Measurements from ENCODE around the gene OAS1. TPM values are rescaled to one million over a fixed set of nuclear protein-coding genes. Genes with fewer than 3 reads are reported as not detected.

The OAS1 gene
- total and polyA plus RNA-seq, 9 of the 15 experiments (the other 6 are each of a cell fraction or from before 2014, with no cell fraction given) = 0.06 to 0.25 TPM; not detected in 7

DNA sequence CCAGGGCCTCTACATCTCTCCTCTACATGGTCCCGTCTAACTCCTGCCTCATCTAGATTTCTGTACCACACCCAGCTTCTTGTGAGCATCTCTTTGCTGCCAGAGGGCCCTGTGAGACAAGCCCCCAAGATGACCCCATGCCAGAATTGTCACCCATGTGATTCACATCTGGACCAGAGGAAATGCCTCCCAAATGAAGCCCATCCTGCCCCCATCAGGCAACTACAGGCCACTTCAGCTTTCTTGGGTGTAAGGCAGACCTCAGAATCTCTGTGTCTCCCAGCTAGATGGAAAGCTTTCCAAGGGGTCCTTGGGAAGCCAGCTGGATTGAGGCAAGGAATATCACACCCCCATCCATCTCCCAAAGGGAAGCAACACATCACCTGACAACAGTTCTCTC, 22.2 kb downstream of the OAS1 start:
- no peaks in the 10 kb centered on the region for H3K79me2 ChIP-seq (ENCODE audit: control insufficient read depth, insufficient read depth, low read length)
- no peak overlapping the region for H2AFZ ChIP-seq (ENCODE audit: low read depth, low read length)
- no peaks in the 10 kb centered on the region for H4K20me1 ChIP-seq (replicated peaks; ENCODE audit: control insufficient read depth, insufficient read depth, low read length)
- ATAC-seq (no peak), DNase-seq (ENCODE audit: extremely low read depth in 1 of 4, low spot score in 3 of 4) (no peak), FAIRE-seq (no peak)
- ChIA-PET CTCF (ENCODE audit: low intra/inter-chr PET ratio) (no interaction called here), POLR2A (interaction anchor here (0.7 kb wide), 1 partner anchor 37 kb away, joined by 5 read pairs; no protein-coding TSS in a partner anchor)
- H3K4me1 ChIP-seq (replicated peaks in 1 of 2; ENCODE audit: control insufficient read depth in 2 of 2, insufficient read depth in 2 of 2, low read length in 2 of 2) = no peaks in the 10 kb centered on the region
- in situ Hi-C loops (cut with MboI) (no loop called here), intact Hi-C loops (cut with micrococcal nuclease) (no loop called here)
- 0% methylated on average over 1 of the region's 1 CpG for WGBS (ENCODE audit: insufficient coverage, low coverage, missing lambda C conversion rate)
- no peaks in the 10 kb centered on the region for H3K9me1 ChIP-seq (ENCODE audit: control insufficient read depth, insufficient read depth, low read length)
- no peak overlapping the region for H3K27ac ChIP-seq (ENCODE audit: extremely low read depth, low read depth, low read length)
- H3K4me3 ChIP-seq = no peak overlapping the region
- no peaks in the 10 kb centered on the region for H3K36me3 ChIP-seq (ENCODE audit: control insufficient read depth, insufficient read depth, low read length)
- BruUV-seq (replicated peaks) = no TSS peak
- no peaks in the 10 kb centered on the region for H3K27me3 ChIP-seq (ENCODE audit: control insufficient read depth in 2 of 2, insufficient read depth in 2 of 2, low read length in 2 of 2)
- no peaks in the 10 kb centered on the region; the same call in 1 of the 2 replicates for H3K9me3 ChIP-seq (replicated peaks; ENCODE audit: control insufficient read depth, insufficient read depth, low read depth, low read length)
- no peak for TF ChIP-seq ZNF77 (CRISPR knock-in tag; IDR thresholded peaks at IDR 0.05)
- TF ChIP-seq BDP1 (IDR thresholded peaks at IDR 0.05; ENCODE audit: insufficient read depth, insufficient read length) = no peak
- TF ChIP-seq KAT2B (IDR thresholded peaks at IDR 0.05; ENCODE audit: low read depth, low read length) = no peak
- no peak for TF ChIP-seq CCNT2 (IDR thresholded peaks at IDR 0.05; ENCODE audit: borderline replicate concordance, extremely low read depth, insufficient read length, low read depth, low read length)
- TF ChIP-seq, protein P1, sequence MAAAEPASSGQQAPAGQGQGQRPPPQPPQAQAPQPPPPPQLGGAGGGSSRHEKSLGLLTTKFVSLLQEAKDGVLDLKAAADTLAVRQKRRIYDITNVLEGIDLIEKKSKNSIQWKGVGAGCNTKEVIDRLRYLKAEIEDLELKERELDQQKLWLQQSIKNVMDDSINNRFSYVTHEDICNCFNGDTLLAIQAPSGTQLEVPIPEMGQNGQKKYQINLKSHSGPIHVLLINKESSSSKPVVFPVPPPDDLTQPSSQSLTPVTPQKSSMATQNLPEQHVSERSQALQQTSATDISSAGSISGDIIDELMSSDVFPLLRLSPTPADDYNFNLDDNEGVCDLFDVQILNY (CRISPR knock-in tag; IDR thresholded peaks at IDR 0.05) = no peak
- TF ChIP-seq GTF2A2 (tag; IDR thresholded peaks at IDR 0.05) = no peak
- TF ChIP-seq, protein P2, sequence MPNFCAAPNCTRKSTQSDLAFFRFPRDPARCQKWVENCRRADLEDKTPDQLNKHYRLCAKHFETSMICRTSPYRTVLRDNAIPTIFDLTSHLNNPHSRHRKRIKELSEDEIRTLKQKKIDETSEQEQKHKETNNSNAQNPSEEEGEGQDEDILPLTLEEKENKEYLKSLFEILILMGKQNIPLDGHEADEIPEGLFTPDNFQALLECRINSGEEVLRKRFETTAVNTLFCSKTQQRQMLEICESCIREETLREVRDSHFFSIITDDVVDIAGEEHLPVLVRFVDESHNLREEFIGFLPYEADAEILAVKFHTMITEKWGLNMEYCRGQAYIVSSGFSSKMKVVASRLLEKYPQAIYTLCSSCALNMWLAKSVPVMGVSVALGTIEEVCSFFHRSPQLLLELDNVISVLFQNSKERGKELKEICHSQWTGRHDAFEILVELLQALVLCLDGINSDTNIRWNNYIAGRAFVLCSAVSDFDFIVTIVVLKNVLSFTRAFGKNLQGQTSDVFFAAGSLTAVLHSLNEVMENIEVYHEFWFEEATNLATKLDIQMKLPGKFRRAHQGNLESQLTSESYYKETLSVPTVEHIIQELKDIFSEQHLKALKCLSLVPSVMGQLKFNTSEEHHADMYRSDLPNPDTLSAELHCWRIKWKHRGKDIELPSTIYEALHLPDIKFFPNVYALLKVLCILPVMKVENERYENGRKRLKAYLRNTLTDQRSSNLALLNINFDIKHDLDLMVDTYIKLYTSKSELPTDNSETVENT (CRISPR knock-in tag; IDR thresholded peaks at IDR 0.05) = no peak
- TF ChIP-seq SP1 (CRISPR knock-in tag; IDR thresholded peaks at IDR 0.05) = no peak
- TF ChIP-seq HDAC6 (IDR thresholded peaks at IDR 0.05; ENCODE audit: low read depth, low read length) = no peak
- TF ChIP-seq ZNF121 (CRISPR knock-in tag; conservative IDR thresholded peaks at IDR 0.05) = no peak
- TF ChIP-seq ZNF696 (CRISPR knock-in tag; conservative IDR thresholded peaks at IDR 0.05) = no peak
- TF ChIP-seq ZNF263 (CRISPR knock-in tag; IDR thresholded peaks at IDR 0.05; ENCODE audit: borderline replicate concordance) = no peak
- no peak for TF ChIP-seq NFIC (IDR thresholded peaks at IDR 0.05)
- no peak overlapping the region for H3K9ac ChIP-seq (ENCODE audit: insufficient read depth in 1 of 2, low read depth in 2 of 2, low read length in 2 of 2)
- no peak overlapping the region for H3K4me2 ChIP-seq (ENCODE audit: insufficient read depth, low read length)
